GM12874 (cell line): Measurements from ENCODE around the gene SLC2A10.

Experiments used
- CTCF ChIP-seq: IDR thresholded peaks from 2 replicates; pipeline ENCODE4 v1.5.1; 2011; ENCODE audit warnings: low read depth, mild to moderate bottlenecking, control low read depth, low read length, moderate library complexity; ENCODE audit not compliant: insufficient read depth

The SLC2A10 gene

DNA sequence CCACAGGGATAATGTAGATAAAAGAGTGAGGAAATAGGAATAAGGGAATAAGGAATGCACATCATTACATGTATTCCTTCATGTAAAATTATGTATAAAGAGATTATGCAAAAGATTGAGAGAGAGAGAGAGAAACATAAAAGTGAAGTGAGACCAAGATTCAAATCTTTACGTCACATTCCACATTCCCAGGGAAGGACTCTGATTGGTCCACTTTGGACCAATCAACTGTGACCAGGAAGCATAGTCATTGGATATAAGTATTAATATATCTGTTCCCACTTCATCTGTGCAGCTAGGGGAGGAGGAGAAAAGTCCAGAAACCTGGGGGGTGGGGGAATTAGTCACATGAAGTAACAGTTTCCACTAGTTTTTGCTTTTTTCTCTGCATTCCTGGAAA is 66.4 kb downstream of the SLC2A10 start:
- TF ChIP-seq CTCF: no peak

DNA sequence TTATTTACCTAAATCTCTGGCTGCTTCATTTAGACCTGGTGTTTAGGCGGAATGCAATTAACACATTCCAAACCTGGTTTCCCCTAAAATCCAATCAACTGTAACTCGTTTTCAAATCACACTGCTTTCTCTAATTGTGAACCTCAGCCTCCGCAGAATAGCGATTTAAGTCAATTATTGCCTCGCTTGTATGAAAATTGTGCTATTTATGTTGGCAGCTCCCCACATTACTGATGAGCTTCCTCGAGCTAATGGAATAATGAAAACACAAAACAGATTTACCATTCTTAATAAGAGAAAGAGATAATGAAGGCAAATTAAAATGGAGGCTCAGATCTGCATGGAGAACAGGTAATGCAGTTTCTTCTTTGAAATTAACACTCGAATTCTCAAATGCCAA is 67.9 kb downstream of the SLC2A10 start:
- TF ChIP-seq CTCF: no peak

DNA sequence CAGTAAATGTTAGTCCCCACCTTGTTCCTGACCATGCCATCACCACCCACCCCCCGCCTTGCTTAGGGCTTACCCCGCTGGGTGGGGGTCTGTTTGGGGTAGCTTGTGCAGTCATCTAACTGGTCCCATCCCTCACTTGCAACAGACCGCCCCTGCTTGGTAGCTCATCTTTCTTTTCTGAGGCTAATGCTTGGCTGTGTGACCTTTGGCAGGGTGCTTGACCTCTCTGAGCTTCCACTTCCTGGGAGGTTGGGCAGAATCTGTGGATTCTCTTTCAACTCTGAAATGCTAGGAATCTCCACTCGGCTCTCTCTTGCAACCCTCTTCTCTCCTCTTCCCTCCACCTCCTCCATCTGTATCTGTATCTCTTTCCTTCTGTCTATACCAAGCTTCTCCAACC is 70.4 kb downstream of the SLC2A10 start:
- no peak for TF ChIP-seq CTCF

GRCh38 chr20:46784436-46785127 is 75.1 kb downstream of the SLC2A10 start:
- no peak for TF ChIP-seq CTCF
